HG03159 (cell line): ENCODE results near the gene FAM234A.
"Not testable (repeated sequence)": the region's sequence is repeated elsewhere in the genome, so short reads cannot be mapped to it uniquely, and the experiment has no call there.

Experiments
- ATAC-seq: cut with Tn5 transposase; IDR thresholded peaks from one replicate; pipeline ENCODE4 v1.9.1; 2021; ENCODE audit warnings: mild to moderate bottlenecking, moderate library complexity; ENCODE audit not compliant: unreplicated experiment

Gene FAM234A

DNA sequence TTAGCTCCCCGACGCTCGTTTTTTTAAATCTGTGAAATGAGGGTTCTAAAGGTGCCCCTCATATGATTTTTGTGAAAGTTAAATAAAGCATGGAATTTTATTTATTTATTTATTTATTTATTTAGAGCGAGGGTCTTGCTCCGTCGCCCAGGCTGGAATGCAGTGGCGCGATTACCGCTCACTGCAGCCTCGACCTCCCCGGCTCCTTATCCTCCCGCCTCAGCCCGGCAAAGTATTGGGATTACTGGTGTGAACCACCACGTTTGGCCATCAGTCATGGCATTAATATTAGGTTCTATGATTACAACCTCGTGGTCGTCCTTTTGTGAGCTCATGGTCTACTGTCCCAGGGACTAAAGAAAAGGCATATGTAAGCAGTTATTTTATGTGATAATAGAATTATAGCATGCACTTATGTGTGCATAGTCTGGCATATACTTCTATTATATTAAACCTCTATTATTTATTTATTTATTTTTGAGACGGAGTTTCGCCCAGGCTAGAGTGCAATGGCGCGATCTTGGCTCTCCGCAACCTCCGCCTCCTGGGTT is 4.8 kb upstream of the FAM234A start:
- ATAC-seq, result no peak

DNA sequence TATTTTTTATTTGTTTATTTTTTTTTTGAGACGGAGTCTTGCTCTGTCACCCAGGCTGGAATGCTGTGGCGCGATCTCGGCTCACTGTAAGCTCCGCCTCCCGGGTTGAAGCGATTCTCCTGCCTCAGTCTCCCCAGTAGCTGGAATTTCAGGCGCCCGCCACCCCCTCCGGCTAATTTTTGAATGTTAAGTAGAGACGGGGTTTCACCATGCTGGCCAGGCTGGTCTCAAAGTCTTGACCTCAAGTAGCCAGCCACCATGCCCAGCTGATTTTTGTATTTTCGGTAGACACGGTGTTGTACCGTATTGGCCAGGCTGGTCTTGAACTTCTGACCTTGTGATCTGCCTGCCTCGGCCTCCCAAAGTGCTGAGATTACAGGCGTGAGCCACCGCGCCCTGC is 4.3 kb upstream of the FAM234A start:
- not testable (repeated sequence) for ATAC-seq

DNA sequence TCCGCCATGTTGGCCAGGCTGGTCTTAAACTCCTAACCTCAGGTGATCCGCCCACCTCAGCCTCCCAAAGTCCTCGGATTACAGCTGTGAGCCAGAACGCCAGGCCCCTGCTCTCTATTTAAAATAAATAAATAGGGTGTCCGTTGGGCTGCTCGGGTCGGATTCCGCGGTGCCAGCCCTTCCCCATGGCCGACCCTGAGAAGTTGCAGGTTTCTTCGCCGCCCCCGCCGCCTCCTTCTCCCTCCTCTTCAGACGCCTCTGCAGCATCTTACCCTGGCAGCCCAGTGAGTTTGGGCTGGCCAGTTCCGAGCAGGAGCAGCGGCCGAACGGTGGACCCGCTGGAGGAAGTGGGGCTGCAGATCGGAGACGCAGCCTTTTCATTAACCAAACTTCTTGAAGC is 3.7 kb upstream of the FAM234A start:
- ATAC-seq, result no peak

DNA sequence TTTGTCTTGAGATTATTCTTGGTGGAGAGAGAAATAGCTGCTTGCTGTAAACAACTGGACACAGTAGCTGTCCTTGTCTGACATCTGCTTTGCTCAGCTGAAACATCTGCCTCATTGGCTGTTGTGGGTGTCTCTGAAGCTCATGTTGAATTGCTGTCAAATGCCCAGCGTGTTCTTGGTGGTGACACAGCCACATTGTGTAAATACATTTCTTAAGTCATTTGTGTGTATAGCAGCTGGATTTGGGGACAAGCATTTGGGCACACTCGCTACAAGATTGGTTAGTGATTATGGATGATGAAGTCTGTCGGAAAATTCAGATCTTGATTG is 5.3 kb downstream of the FAM234A start:
- no peak for ATAC-seq

DNA sequence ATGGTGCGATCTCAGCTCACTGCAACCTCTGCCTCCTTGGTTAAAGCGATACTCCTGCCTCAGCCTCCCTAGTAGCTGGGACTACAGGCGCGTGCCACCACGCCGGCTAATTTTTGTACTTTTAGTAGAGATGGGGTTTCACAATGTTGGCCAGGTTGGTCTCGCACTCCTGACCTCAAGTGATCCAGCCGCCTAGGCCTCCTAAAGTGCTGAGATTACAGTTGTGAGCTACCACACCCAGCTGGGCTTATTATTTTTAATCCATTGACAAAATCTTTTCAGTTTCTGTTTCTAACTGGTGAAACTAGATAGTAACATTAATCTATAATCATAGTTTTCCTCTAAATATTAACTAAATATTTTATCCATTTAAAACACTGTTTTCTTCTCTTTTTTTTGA is 5.9 kb downstream of the FAM234A start:
- no peak for ATAC-seq

DNA sequence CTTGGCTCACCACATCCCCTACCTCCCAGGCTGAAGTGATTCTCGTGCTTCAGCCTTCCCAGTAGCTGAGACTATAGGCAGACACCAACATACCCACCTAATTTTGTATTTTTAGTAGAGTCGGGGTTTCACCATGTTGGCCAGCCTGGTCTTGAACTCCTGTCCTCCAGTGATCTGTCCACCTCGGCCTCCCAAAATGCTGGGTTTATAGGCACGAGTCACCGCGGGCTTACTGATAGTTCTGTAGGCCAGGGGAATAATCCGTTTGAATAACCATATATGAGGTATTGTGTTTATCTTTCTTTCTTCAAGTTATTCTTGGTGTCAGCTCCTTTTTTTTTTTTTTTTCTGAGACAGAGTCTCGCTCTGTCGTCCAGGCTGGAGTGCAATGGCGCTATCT is 7.7 kb downstream of the FAM234A start:
- ATAC-seq, result no peak

DNA sequence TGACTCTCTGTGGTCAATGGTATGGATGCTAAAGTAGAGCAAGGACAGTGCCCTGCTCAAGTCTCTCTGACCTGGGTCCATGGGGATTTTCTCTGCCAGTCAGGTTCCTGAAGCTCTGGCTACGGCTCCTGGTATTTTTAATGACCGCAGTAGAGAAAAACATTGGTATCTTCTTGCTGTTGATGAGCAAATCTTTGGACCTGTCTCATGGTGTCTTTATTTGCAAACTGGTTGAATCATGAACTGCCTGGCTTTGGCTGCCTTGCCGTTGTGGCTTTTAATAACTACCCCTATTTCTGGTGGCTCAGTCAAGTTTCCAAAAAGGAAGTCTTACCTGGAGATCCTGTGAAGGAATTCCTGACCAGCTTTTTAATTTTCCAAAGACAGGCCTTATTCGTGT is 8.7 kb downstream of the FAM234A start:
- no peak for ATAC-seq

DNA sequence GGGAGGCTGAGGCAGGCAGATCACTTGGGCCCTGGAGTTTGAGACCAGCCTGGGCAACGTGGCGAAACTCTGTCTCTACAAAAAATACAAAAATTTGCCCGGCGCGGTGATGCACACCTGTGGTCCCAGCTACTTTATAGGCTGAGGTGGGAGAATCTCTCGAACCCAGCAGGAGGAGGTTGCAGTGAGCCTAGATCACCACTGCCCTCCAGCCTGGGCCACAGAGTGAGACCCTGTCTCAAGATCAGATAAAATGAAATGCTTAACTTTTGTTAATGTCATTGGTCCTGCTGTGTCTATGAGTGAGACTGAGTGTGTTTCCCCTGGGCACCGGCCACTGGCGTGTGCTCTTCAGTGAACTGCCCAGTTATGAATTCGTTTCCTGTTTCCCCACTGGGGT is 10.5 kb downstream of the FAM234A start:
- ATAC-seq, result no peak

DNA sequence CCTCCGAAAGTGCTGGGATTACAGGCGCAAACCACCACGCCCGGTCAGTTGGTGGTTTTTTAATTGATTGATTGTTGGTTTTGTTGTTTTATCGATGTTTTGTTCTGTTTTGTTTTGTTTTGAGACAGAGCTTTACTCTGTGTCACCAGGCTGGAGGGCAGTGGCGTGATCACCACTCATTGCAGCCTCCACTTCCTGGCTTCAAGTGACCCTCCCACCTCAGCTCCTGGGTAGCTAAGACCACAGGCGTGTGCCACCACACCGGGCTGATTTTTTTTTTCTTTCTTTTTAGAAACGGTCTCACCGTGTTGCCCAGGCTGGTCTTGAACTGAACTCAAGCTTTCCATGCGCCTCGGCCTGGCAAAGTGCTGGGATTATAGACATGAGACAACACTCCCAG is 12.4 kb downstream of the FAM234A start:
- ATAC-seq, result no peak

DNA sequence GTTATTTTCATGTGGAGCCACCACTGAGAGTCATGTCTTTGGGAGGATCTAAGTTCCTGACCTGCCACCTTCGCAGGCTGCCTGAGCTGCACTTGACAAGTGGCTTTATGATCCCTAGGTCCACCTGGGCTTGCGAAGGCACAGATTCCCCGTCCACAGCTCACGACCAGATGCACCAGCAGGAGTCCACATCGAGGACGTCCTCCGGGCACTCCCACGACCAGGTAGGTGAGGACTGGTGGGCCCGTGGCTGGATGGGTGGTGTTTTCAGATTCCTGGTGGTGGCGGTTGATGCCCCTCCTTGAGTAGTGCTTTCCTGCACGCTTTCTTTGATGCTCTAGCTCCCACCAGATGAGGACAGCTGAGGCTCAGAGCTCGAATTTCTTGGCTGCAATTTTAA is 14.8 kb downstream of the FAM234A start:
- ATAC-seq, result no peak

DNA sequence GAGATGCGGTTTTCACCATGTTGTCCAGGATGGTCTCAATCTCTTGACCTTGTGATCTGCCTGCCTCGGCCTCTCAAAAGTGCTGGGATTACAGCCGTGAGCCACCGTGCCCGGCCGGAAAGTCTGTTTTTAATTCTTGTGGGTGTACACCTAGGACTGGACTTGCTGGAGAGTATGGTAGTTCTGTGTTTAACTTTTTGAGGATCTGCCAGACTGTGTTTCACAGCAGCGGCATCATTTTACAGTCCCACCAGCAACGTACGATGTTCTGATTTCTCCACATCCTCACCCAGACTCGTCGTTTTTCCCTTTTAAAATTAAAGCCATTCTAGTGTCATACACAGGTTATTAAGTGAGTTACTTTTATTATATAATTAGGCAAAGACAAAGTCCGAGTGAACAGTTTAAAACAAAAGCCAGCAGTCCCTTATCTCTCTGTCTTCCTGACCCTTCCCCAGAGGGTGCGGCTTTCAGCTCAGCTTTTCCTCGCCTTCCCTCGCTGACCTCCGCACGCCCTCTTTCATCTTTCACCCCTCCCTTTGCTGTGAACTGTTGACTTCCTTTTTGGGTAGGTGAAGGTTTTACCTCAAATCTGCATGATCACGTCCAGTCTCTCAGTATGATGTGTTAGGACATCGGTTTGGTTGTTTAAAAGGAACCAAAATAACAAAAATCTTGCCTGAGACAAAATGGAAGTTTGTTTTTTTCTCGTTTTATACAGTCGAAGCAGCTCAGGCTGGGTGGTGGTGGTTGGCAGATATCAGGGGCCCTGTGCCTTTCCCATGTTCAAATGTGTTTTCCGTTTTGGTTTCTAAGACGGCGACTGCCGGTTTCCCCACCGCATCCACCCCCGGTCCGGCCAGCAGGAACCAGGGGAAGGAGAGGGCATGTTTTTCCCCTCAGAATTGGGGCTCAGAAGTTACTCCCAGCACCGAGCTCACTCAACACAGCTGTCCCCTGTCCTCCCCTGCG is 18.0 kb downstream of the FAM234A start:
- ATAC-seq, result no peak

DNA sequence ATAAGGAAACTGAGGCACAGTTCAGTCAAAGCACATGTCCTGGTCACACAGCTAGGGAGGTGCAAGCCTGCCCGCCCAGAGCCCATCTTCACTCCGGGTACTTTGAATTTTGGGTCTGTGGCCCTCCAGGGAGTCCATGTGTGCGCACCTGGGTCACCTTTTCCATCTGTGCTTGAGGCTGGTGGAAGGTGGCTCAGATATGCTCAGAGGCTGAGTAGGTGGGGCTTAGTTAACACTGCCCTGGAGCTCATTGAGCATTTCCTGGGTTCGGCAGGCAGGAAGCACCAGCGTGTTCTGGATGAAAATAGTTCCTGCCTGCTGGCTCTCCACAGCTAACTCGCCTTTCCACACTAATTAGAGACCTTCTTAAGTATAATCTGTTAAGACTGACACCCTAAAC is 19.2 kb downstream of the FAM234A start:
- ATAC-seq, result no peak

DNA sequence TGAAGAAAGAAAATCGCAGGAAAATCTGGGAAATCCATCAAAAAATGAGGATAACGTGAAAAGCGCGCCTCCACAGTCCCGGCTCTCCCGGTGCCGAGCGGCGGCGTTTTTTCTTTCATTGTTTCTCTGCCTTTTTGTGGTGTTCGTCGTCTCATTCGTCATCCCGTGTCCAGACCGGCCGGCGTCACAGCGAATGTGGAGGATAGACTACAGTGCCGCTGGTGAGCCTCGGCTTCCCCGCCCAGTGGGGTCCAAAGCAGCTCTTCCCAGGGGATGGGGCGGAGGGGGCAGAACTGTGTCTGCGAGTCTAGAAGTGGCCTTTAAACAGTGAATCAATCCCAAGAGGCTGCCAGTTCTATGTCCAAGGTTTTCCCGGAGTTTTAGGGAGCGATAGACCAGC is 19.8 kb downstream of the FAM234A start:
- no peak for ATAC-seq

DNA sequence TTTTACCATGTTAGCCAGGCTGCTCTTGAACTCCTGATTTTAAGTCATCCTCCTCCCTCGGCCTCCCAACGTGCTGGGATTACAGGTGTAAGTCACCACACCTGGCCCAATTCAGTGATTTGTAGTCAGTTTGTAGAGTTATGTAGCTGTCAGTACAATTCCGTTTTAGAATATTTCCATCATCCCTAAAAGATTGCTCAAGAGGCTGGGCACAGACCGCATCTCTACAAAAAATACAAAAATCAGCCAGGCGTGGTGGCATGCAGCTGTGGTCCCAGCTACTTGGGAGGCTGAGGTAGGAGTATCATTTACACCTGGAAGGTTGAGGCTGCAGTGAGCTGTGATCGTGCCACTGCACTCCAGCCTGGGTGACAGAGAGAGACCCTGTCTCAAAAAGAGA is 20.6 kb downstream of the FAM234A start:
- ATAC-seq, result no peak

DNA sequence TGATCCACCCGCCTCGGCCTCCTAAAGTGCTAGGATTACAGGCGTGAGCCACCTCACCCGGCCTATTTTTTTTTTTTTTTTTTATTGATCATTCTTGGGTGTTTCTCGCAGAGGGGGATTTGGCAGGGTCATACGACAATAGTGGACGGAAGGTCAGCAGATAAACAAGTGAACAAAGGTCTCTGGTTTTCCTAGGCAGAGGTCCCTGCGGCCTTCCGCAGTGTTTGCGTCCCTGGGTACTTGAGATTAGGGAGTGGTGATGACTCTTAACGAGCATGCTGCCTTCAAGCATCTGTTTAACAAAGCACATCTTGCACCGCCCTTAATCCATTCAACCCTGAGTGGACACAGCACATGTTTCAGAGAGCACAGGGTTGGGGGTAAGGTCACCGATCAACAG is 23.5 kb downstream of the FAM234A start:
- not testable (repeated sequence) for ATAC-seq

DNA sequence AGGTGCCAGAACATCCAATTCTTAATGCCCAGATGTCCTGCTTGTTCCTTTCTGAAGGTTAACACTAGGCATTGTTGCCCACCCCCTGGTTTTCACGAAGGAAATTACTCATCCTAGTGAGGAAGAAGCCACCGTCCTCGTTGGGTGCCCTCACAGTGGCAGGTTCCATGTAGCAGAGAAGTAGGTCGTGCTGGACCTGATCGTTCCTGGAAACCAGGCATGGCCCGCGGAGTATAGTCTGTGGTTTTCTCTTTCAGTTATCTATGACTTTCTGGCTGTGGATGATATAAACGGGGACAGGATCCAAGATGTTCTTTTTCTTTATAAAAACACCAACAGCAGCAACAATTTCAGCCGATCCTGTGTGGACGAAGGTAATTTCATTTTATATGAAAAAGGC is 24.6 kb downstream of the FAM234A start:
- no peak for ATAC-seq

DNA sequence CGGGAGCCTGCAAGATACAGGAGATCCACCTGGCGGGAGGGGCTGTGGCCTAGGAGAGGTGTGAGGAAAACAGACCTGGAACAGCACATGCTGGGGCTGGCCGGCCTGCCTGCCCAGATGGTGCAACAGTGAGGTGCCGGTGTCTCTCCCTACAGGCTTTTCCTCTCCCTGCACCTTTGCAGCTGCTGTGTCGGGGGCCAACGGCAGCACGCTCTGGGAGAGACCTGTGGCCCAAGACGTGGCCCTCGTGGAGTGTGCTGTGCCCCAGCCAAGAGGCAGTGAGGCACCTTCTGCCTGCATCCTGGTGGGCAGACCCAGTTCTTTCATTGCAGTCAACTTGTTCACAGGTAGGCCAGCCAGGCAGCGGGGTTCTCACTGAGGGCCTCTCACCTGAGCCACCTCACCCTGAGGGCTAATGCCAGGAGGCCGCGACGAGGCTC is 25.2 kb downstream of the FAM234A start:
- ATAC-seq, result no peak

DNA sequence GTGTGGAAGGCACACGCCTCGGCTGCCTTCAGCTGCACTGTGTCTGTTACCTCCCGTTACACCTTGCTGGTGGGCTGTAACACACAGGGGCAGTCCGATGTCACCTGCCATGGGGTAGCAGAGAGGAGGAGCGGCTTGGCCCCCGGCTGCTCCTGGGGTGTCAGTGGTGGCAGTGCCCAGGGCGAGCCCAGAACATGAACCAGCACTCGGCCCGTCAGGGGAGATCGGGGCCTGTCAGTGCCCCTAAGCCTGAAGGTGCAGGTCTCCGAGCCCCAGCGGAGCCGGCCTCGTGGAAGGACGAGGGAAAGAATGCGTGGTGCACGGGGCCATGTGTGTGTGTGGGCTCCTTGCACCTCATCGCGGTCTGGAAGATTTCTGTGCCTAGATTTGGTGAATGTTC is 25.7 kb downstream of the FAM234A start:
- no peak for ATAC-seq

DNA sequence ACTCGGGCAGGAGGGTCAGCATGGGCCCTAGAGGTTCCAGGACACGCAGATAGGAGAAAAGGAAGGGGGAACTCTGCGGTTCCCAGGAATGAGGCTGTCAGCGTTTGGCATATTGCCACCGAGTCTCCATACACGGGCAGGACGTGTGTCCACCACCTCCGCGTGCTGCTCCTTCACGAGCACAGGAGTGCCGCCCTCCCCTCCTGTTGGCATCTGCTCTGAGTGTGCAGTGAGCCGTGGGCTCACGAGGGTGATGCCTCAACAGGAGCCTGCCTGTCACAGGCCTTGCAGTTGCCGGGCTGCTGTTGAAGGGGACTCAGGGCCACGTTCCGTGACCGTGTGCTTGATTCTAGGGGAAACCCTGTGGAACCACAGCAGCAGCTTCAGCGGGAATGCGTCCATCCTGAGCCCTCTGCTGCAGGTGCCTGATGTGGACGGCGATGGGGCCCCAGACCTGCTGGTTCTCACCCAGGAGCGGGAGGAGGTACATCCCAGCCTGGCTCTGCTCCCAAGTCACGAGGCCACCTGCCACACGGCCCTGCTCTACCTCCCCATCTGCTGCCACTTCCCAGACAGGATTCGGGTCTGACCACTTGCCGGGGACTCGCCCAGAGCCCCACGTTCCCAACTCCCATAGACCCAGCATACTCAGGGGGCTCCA is 26.5 kb downstream of the FAM234A start:
- ATAC-seq, result no peak

DNA sequence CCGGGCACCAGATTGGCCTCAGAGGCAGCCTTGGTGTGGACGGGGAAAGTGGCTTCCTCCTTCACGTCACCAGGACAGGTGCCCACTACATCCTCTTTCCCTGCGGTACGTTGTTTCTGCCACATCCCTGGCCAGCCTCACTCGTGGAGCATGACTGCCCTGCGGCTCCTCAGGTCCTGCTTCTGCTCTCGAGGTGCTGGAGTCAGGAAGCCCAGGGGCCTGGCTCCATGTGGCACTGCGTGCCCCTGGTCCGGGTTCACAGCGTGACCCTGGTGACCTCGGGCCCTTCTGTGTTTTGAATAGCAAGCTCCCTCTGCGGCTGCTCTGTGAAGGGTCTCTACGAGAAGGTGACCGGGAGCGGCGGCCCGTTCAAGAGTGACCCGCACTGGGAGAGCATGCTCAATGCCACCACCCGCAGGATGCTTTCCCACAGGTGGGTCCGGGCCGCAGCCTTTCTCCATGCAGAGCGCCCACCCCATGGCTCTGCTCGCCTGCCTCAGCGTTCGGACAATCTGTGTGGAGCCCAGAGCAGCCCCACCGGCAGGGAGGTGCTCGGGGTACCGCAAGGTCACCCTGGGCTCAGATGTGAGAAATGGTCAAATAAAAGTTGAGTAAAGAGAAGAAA is 27.6 kb downstream of the FAM234A start:
- ATAC-seq, result no peak

DNA sequence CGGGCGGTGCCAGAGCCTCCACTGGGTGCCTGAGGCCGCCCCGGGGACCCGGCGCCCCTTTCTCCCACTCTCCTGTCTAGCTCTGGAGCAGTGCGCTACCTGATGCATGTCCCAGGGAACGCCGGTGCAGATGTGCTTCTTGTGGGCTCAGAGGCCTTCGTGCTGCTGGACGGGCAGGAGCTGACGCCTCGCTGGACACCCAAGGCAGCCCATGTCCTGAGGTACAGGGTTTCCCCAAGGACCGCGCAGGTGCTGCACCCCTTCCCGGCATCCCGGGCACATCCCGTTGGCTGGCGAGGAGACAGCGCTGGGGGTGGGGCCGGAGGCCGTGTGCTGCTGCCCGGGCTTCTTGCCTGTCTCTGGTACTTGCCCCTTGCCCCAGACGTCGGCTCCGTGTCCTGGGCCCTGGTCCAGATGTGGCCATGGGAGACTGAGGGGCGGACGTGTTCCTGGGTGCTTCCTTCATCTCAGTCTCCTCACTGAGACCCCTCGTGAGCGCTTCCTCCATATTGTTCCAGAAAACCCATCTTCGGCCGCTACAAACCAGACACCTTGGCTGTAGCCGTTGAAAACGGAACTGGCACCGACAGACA is 28.7 kb downstream of the FAM234A start:
- ATAC-seq, result no peak
